CD14-positive monocyte (primary cell): ENCODE data around the gene HYI. TPM values are rescaled to one million over a fixed set of nuclear protein-coding genes. Genes with fewer than 3 reads are reported as not detected.
"Not testable (repeated sequence)": the region's sequence is repeated elsewhere in the genome, so short reads cannot be mapped to it uniquely, and the experiment has no call there.

Source experiments
- DNase-seq, 3 donors: peaks; one replicate each; pipeline ENCODE4 v3.0.0-alpha.2; 2011 to 2022
- H2AFZ ChIP-seq: 2 replicates; pipeline ENCODE4 v1.6.0; 2012; ENCODE audit warnings: mild to moderate bottlenecking, low read depth, low read length, inconsistent platforms; ENCODE audit not compliant: insufficient read depth, poor library complexity, severe bottlenecking
- H3K27ac ChIP-seq, 2 donors: 1 replicate in 1 of 2; 2 replicates in 1 of 2; pipeline ENCODE4 v1.5.1; 2012 to 2013; ENCODE audit warnings: low read length in 2 of 2, control low read depth in 1 of 2, inconsistent platforms in 1 of 2, low read depth in 1 of 2, mild to moderate bottlenecking in 1 of 2
- H3K27me3 ChIP-seq, 2 donors: one replicate each; pipeline versions ENCODE4 v1.6.0 to v1.6.1; 2011 to 2013; ENCODE audit warnings: low read length in 2 of 2; ENCODE audit not compliant: control insufficient read depth in 2 of 2, insufficient read depth in 2 of 2
- H3K36me3 ChIP-seq, 2 donors: replicated peaks in 1 of 2; 1 replicate in 1 of 2; 2 replicates in 1 of 2; pipeline versions ENCODE4 v1.5.1 to v1.6.1; 2012 to 2013; ENCODE audit warnings: low read length in 2 of 2, control low read depth in 1 of 2, inconsistent platforms in 1 of 2, mild to moderate bottlenecking in 1 of 2; ENCODE audit not compliant: insufficient read depth in 2 of 2, control insufficient read depth in 1 of 2
- H3K4me1 ChIP-seq, 2 donors: 1 replicate in 1 of 2; 2 replicates in 1 of 2; pipeline versions ENCODE4 v1.5.1 to v1.6.1; 2012 to 2013; ENCODE audit warnings: low read length in 2 of 2, control low read depth in 1 of 2, inconsistent platforms in 1 of 2, mild to moderate bottlenecking in 1 of 2, moderate library complexity in 1 of 2; ENCODE audit not compliant: insufficient read depth in 2 of 2, control insufficient read depth in 1 of 2
- H3K4me2 ChIP-seq: replicated peaks from 2 replicates; pipeline ENCODE3; 2012; ENCODE audit warnings: low read length, moderate library complexity, mild to moderate bottlenecking; ENCODE audit not compliant: poor library complexity, severe bottlenecking; ENCODE audit errors: extremely low read depth
- H3K4me3 ChIP-seq, 3 experiments: fragments of 200-600 bp in 1 of 3; sonication (generic) in 1 of 3; replicated peaks in 1 of 3; 1 replicate in 2 of 3; 2 replicates in 1 of 3; pipeline ENCODE4 v1.5.1; 2011 to 2013; ENCODE audit warnings: low read length in 3 of 3, mild to moderate bottlenecking in 3 of 3, control low read depth in 2 of 3, low read depth in 2 of 3, inconsistent platforms in 1 of 3, moderate library complexity in 1 of 3
- H3K79me2 ChIP-seq: 2 replicates; pipeline ENCODE4 v1.6.0; 2012; ENCODE audit warnings: mild to moderate bottlenecking, control low read depth, inconsistent platforms, low read length, moderate library complexity; ENCODE audit not compliant: insufficient read depth
- H3K9ac ChIP-seq: 2 replicates; pipeline ENCODE4 v1.6.0; 2017; ENCODE audit warnings: low read length, mild to moderate bottlenecking; ENCODE audit not compliant: insufficient read depth, poor library complexity, severe bottlenecking
- H3K9me3 ChIP-seq, 2 donors: replicated peaks in 1 of 2; 1 replicate in 1 of 2; 2 replicates in 1 of 2; pipeline versions ENCODE4 v1.5.1 to v1.6.1; 2012 to 2013; ENCODE audit warnings: low read length in 2 of 2, control low read depth in 1 of 2; ENCODE audit not compliant: control insufficient read depth in 1 of 2, insufficient read depth in 1 of 2
- H4K20me1 ChIP-seq: 2 replicates; pipeline ENCODE4 v1.6.0; 2012; ENCODE audit warnings: mild to moderate bottlenecking, low read length, control low read depth, moderate library complexity; ENCODE audit not compliant: insufficient read depth
- H3K27ac Mint-ChIP-seq, 7 donors: one replicate each; pipeline ENCODE4 v1.8.0; 2020; ENCODE audit warnings: mild to moderate bottlenecking in 7 of 7, mixed read lengths in 7 of 7, moderate library complexity in 6 of 7, inconsistent platforms in 2 of 7
- H3K27me3 Mint-ChIP-seq, 3 donors: one replicate each; pipeline ENCODE4 v1.8.0; 2021 to 2022; ENCODE audit warnings: low read depth in 3 of 3, mild to moderate bottlenecking in 3 of 3, mixed read lengths in 3 of 3, moderate library complexity in 3 of 3, inconsistent platforms in 1 of 3
- H3K36me3 Mint-ChIP-seq, 2 donors: one replicate each; pipeline ENCODE4 v1.8.0; 2020; ENCODE audit warnings: mixed read lengths in 2 of 2, inconsistent platforms in 1 of 2, mild to moderate bottlenecking in 1 of 2
- H3K4me1 Mint-ChIP-seq: one replicate; pipeline ENCODE4 v1.8.0; 2020; ENCODE audit warnings: mild to moderate bottlenecking, mixed read lengths
- H3K4me3 Mint-ChIP-seq, 2 donors: one replicate each; pipeline ENCODE4 v1.8.0; 2020; ENCODE audit warnings: mild to moderate bottlenecking in 2 of 2, mixed read lengths in 2 of 2, moderate library complexity in 1 of 2
- H3K9me3 Mint-ChIP-seq, 7 donors: one replicate each; pipeline ENCODE4 v1.8.0; 2020 to 2022; ENCODE audit warnings: mixed read lengths in 7 of 7, mild to moderate bottlenecking in 6 of 7, moderate library complexity in 6 of 7, inconsistent platforms in 2 of 7
- CTCF ChIP-seq: fragments of 200-600 bp; IDR thresholded peaks from one replicate; pipeline ENCODE4 v1.8.0; 2022; ENCODE audit warnings: antibody characterized with exemption, mild to moderate bottlenecking
- WGBS: methylation state at CpG from one replicate; pipeline ENCODE4 v1.1.5; 2013; ENCODE audit warnings: missing lambda C conversion rate; ENCODE audit not compliant: insufficient coverage; 5-methylcytosine and 5-hydroxymethylcytosine counted together
- intact Hi-C, 2 donors: fragments of 100-400 bp; cut with micrococcal nuclease; formaldehyde crosslinking; loops; one replicate each; pipeline versions ENCODE4 v1.15.0 to v1.15.1; 2023
- polyA plus RNA-seq, 3 donors: library from polyadenylated mRNA; depleted of rRNA in 1 of 3; unstranded in 2 of 3; stranded (reverse) in 1 of 3; fragments of 300-500 nt in 2 of 3; fragments of >200 nt in 1 of 3; fragmentation: Illumina TruSeq in 2 of 3; gene quantifications; 1 replicate in 2 of 3; 2 replicates in 1 of 3; pipeline ENCODE4 v1.2.3, GENCODE V29; 2012 to 2021

The HYI gene
- polyA plus RNA-seq, 3 donors: 0.74 to 7.2 (median 1.6) TPM

DNA sequence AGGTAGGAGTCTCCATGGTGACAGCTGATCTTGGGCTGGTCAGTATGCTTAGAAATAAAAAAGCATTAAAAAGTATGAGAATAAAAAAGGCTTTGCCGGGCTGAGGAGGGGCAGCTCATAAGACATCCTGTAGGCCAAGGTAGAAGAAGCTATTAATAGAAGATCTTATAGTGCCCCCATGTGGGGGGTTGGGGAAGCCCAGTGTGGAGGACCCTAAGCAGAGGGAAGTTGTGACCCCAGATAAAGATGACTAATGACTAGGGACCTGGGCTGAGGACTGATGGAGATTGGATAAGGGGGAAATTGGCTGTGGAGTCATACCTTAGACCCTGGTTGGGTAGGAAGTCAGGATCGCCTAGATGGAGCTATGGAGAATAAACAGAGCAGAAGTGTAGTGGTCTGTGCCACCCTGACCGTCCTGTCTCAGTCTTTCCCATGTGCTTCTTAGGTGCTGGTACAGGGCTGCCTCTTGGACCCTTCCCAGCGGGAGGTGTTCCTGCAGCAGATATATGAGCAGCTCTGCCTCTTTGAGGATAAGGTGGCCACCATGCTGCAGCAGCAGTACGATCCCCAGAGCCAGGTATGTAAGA is 39.0 kb downstream of the HYI start:
- H2AFZ ChIP-seq: no peak overlapping the region
- DNase-seq: peak; percentile 48 to 72 (median 71)
- WGBS: 86% methylated on average over 4 of the region's 5 CpGs
- no peak overlapping the region for H3K27ac ChIP-seq
- H3K27me3 Mint-ChIP-seq: no peaks in the 10 kb centered on the region
- H3K4me3 Mint-ChIP-seq: no peak overlapping the region
- H3K4me3 ChIP-seq: no peak overlapping the region
- peak overlapping the region in 3 of 7 donors; percentile 35 to 70 (median 58) for H3K27ac Mint-ChIP-seq
- H3K4me2 ChIP-seq: no peak overlapping the region
- no peaks in the 10 kb centered on the region for H3K9me3 Mint-ChIP-seq
- H3K36me3 Mint-ChIP-seq: peaks cover 23 to 31% of the 10 kb centered on the region in 2 donors
- H3K79me2 ChIP-seq: no peaks in the 10 kb centered on the region
- peaks cover 52 to 67% of the 10 kb centered on the region in 2 donors for H3K36me3 ChIP-seq
- no peaks in the 10 kb centered on the region for H3K27me3 ChIP-seq
- no peaks in the 10 kb centered on the region for H3K9me3 ChIP-seq
- peak; percentile 77 for TF ChIP-seq CTCF
- H3K4me1 ChIP-seq: no peaks in the 10 kb centered on the region
- intact Hi-C loops: loop anchor here (1.0 to 2.0 kb wide), 2 partner anchors 187 to 188 kb away; no protein-coding TSS in a partner anchor
- no peak overlapping the region for H3K9ac ChIP-seq
- no peaks in the 10 kb centered on the region for H3K4me1 Mint-ChIP-seq
- H4K20me1 ChIP-seq: no peaks in the 10 kb centered on the region

DNA sequence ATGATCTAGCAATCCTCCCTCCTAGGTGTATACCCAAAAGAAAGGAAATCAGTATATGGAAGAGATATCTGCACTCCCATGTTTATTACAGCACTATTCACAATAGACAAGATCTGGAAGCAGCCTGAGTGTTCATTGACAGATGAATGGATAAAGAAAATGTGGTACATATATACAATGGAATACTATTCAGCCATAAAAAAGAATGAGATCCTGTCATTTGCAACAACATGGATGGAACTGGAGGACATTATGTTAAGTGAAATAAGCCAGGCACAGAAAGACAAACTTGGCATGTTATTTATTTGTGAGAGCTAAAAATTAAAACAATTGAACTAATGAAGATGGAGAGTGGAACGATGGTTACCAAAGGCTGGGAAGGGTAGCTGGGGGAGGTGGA is 40.3 kb downstream of the HYI start:
- H3K9ac ChIP-seq, H3K4me1 Mint-ChIP-seq, H3K27me3 ChIP-seq, H2AFZ ChIP-seq, H3K27ac ChIP-seq, H3K27me3 Mint-ChIP-seq, H3K4me2 ChIP-seq, H3K9me3 Mint-ChIP-seq, H3K79me2 ChIP-seq, H3K4me3 ChIP-seq, H3K4me3 Mint-ChIP-seq, H3K4me1 ChIP-seq, H3K27ac Mint-ChIP-seq, DNase-seq, H3K9me3 ChIP-seq, H4K20me1 ChIP-seq, intact Hi-C loops: not testable (repeated sequence)
- H3K36me3 Mint-ChIP-seq: peaks cover 36% of the 10 kb centered on the region in 2 donors
- H3K36me3 ChIP-seq: peaks cover 49 to 67% of the 10 kb centered on the region in 2 donors
- WGBS: no CpG with 5 or more reads among the region's 1 CpG
